ENCODE results near the gene SLC17A3.

Gene SLC17A3

GRCh38 chr6:25889877-25890853 is 16.1 kb upstream of the SLC17A3 start:
- peak; percentile 36 for DNase-seq (ENCODE audit: low read depth)

- DNase-seq (ENCODE audit: low read depth), result no peak
Observed at GRCh38 chr6:25888626-25889025, 14.6 kb upstream of the SLC17A3 start.

GRCh38 chr6:25886066-25886465 is 12.0 kb upstream of the SLC17A3 start:
- no peak for DNase-seq (ENCODE audit: low read depth)

DNA sequence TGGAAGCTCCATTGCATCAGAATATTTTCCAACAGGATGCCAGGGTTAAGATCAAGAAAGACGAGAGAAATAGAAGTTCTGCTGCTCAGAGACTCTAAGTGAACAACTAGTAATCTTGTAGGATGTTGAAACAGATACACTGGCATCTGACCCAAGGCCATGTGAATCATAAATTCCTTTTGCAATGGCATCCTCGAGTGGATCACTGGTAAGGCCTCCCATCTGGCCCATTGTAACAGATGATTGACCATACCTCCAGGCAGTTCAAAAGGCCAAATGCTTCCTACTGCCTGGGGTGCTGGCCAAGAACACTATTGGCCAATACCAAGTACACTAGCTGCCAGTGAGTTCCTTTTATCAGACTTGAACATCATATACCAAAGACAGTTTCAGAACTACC is 9.9 kb upstream of the SLC17A3 start:
- peak; percentile 94 for DNase-seq (ENCODE audit: low read depth)

DNA sequence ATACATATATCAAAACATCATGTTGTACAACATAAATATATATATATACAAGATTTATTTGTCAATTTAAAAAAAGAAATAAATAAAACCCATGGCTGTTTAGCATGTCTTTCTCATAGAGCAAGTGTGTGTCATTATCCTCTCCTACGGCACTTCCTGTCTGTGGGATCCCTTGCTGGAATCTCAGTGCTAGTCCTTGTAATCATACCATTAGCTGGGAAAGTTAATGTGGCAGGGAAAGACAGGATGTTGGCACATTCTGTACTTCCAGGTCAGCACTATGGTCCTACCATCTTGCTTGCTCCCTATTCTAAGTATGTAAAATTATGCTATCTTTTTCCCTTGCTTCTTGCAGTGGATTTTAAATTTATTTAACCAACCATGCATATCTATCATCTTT is 9.5 kb upstream of the SLC17A3 start:
- no peak for DNase-seq (ENCODE audit: low read depth)

GRCh38 chr6:25882051-25882496 is 8.0 kb upstream of the SLC17A3 start:
- DNase-seq (ENCODE audit: low read depth), result no peak

- no peak for DNase-seq (ENCODE audit: low read depth)
Observed at GRCh38 chr6:25880601-25881000, 6.6 kb upstream of the SLC17A3 start.

- no peak for DNase-seq (ENCODE audit: low read depth)
Observed at GRCh38 chr6:25878721-25879322, 4.8 kb upstream of the SLC17A3 start.

GRCh38 chr6:25875926-25876602 is 2.0 kb upstream of the SLC17A3 start:
- DNase-seq (ENCODE audit: low read depth), result no peak

GRCh38 chr6:25875563-25875905 is 1.5 kb upstream of the SLC17A3 start:
- no peak for DNase-seq (ENCODE audit: low read depth)

DNA sequence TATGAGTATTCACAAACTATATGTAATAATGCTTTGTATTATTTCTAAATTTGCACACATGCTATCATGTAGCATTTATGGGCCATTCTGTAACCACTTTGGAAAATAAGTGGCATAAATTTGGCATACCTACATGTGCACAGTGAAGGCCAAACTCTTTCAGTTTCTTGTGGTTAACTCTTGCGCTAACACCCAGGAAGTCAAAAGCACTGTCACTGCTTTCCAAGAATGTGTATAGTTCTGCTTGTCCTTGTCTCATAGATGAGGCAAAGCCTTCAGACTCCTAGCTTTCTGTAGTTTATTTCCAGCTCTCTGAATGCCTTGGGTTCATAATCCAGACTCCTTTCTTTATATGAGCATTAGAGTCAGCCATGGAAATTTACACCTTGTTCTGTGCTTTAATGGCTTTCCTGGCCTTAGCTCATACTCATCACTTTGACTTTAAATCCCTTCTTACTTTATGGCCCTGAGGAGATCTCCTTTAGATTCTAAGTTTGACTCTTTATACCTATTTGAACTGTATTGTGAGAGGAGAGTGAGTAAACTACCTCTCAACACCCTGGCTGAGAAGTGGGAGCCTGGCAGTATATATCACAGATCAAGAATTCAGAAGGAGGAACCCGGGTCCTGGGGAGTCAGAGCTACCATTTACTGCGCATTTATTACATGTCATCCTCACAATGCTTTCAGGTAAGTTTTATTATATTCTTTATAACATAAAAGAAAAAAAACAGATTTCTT is 949 bp upstream of the SLC17A3 start:
- no peak for DNase-seq (ENCODE audit: low read depth)

GRCh38 chr6:25872814-25873213 is 1.2 kb downstream of the SLC17A3 start:
- no peak for DNase-seq (ENCODE audit: low read depth)

DNA sequence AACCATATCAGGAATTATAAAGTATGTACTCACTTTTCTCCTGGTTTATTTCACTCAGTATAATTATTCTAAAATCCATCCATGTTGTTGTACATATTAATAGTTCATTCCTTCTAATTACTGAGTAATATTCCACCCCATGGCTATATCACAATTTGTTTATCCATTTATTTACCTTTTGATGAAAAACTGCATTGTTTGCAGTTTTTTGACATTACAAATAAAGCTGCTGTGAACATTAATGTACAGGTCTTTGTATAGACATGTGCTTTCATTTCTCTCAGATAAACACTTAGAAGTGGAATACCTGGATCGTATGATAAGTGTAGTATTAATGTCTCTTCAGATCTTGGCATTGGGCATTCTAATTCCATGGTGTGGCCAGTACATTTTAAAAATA is 4.2 kb downstream of the SLC17A3 start:
- DNase-seq (ENCODE audit: low read depth), result no peak

DNA sequence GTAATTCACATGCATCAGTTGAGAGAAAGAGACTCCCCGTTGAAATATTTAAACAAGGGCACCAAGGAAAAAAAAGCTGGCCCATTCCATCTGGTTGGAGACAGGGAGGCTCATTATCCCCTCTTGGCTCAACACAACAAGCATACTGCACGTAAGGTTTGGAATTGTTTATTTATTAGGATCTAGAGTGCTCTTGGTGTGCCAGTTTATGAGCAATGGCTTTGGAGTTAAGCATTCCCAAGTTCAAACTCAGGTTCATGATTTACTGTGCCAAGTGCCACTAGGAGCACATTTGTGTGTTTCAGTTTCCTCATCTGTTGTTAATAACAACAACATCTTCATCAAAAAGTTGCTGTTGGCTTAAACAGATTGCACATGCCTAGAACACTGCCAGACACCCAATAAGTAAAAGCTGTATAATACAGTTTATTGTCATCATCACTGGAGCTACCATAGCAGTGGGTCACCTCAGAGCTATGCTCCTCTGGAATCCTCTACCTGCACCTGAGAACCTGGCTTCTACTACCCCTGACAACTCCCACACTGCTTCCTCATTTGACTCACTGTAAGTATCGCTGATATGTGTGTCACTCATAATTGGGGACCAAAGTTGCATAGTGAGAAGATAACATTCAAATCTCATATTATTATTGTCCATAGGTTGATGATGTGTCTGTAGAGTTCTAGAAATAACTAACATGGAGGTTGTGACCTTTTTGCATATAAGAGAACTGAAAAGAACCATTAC is 5.4 kb downstream of the SLC17A3 start:
- no peak for DNase-seq (ENCODE audit: low read depth)

- DNase-seq (ENCODE audit: low read depth), result no peak
Observed at GRCh38 chr6:25866011-25866410, 8.0 kb downstream of the SLC17A3 start.

GRCh38 chr6:25863360-25863759 is 10.7 kb downstream of the SLC17A3 start:
- no peak for DNase-seq (ENCODE audit: low read depth)

DNA sequence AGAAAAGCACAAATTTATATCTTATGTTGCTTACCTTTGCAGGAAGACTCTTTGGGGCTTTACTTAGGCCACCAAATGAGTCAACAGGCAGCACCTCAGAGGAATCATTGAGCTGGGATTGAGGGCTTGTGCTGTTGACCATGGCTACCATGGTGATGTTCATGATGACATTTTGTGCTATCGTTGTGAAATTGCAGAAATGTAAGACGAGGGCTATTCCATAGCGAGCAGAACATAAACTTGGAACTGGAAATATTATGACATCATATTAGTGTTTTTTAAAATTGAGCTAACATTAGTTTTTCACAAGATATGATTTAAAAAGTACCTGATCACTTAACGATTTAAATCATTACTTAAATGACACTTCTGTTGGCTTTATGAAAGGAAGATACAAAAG is 11.8 kb downstream of the SLC17A3 start:
- no peak for DNase-seq (ENCODE audit: low read depth)

DNA sequence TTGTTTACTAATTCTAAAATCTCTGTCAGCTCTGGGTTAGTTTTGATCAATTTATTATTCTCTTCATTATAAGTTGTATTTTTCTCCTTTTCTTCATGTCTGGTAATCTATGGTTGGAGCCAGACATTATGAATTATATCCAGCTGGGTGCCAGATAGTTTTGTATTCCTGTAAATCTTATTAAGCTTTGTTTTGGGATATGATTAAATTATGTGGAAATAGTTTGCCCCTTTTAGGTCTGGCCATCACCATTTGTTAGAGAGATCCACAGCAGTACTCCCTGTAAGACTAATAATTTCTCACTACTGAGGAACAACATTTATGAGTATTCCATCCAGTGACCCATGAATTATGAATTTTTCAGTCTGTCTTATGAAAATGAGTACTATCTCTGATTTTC is 21.3 kb downstream of the SLC17A3 start:
- DNase-seq (ENCODE audit: low read depth), result no peak

- no peak for DNase-seq (ENCODE audit: low read depth)
Observed at GRCh38 chr6:25851961-25852360, 22.1 kb downstream of the SLC17A3 start.

GRCh38 chr6:25844518-25844917 is 29.5 kb downstream of the SLC17A3 start:
- no peak for DNase-seq (ENCODE audit: low read depth)

- DNase-seq (ENCODE audit: low read depth), result no peak
Observed at GRCh38 chr6:25842526-25842925, 31.5 kb downstream of the SLC17A3 start.
